Heart left ventricle (tissue), 13 donors: ENCODE measurements around the gene OR2C1.

Source experiments
- POLR2A ChIP-seq, 2 donors: fragments of 450-650 bp; IDR thresholded peaks; one replicate each; pipeline ENCODE4 v1.6.1; 2017; ENCODE audit warnings: antibody characterized with exemption in 2 of 2, mild to moderate bottlenecking in 2 of 2, moderate library complexity in 2 of 2
- TF ChIP-seq, protein P1 (sequence below), 12 donors: fragments of 200-600 bp; sonication (generic) in 4 of 12; IDR thresholded peaks; one replicate each; pipeline versions ENCODE4 v1.5.0 to v1.8.0; 2018 to 2022; ENCODE audit warnings: antibody characterized with exemption in 12 of 12, mild to moderate bottlenecking in 5 of 12
- donor health status: ischemic (EF 13 %, LVEDD 7.1; RV severe dilation, severe dysfunction).
- donor health status: DM: no; HTN: yes; CAD: no.
- donor health status: DM: no; HTN: no; CAD: no.
- donor health status: ischemic (EF 25% LVEDD 6.9; RV normal size, moderate dysfunction).
- donor health status: ischemic (EF 25% LVEDD 5.7; RV mildly dilated, moderate dysfunction).
- donor health status: ischemic (EF 35%, LVEDD 5.7; RV mildly dilated, moderate dysfunction).
- donor health status: nonischemic (EF 11% LVEDD 7.7; RV severe dilation, severe dysfunction).
- donor health status: DM: yes; HTN: yes; CAD: no.
- donor health status: PGD.
- donor health status: ischemic (EF 29% LVEDD 5.4; RV normal size, mild dysfunction).
- donor health status: nonischemic (EF 23%, LVEDD 6.1; RV moderate dilation, normal function).

DNA sequence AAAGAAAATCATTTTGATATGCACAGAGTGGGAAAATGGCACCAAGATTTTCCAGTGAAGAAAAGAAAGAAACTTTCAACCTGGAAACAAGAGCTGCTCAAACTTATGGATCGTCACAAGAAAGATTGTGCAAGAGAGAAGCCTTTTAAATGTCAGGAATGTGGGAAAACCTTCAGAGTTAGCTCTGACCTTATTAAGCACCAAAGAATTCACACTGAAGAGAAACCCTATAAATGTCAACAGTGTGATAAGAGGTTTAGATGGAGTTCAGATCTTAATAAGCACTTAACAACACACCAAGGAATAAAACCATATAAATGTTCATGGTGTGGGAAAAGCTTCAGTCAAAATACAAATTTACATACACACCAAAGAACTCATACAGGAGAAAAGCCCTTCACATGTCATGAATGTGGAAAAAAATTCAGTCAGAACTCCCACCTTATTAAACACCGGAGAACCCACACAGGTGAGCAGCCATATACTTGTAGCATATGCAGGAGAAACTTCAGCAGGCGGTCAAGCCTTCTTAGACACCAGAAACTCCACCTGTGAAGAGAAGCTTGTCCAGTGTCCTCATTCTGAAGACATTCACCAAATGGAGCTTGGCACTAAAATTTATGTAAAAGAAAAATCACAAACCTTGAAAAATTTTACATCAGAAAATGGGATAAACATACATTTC lies 38.2 kb upstream of the OR2C1 start:
- TF ChIP-seq, protein P1, sequence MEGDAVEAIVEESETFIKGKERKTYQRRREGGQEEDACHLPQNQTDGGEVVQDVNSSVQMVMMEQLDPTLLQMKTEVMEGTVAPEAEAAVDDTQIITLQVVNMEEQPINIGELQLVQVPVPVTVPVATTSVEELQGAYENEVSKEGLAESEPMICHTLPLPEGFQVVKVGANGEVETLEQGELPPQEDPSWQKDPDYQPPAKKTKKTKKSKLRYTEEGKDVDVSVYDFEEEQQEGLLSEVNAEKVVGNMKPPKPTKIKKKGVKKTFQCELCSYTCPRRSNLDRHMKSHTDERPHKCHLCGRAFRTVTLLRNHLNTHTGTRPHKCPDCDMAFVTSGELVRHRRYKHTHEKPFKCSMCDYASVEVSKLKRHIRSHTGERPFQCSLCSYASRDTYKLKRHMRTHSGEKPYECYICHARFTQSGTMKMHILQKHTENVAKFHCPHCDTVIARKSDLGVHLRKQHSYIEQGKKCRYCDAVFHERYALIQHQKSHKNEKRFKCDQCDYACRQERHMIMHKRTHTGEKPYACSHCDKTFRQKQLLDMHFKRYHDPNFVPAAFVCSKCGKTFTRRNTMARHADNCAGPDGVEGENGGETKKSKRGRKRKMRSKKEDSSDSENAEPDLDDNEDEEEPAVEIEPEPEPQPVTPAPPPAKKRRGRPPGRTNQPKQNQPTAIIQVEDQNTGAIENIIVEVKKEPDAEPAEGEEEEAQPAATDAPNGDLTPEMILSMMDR (IDR thresholded peaks at IDR 0.05), result no peak
- TF ChIP-seq POLR2A (IDR thresholded peaks at IDR 0.05), result no peak
